Naive thymus-derived CD8-positive, alpha-beta T cell (primary cell): Measurements from ENCODE around the gene SH3RF3. TPM values are rescaled to one million over a fixed set of nuclear protein-coding genes. Genes with fewer than 3 reads are reported as not detected.

ENCODE experiments used
- ATAC-seq, 2 donors: fragments of 150-1000 bp; cut with Tn5 transposase in 1 of 2; sonication (Bioruptor Pico), chemical (Tn5 transposase) in 1 of 2; 1 replicate in 1 of 2; 2 replicates in 1 of 2; pipeline ENCODE4 v1.10.0; 2021; ENCODE audit warnings: mild to moderate bottlenecking in 2 of 2, moderate library complexity in 2 of 2
- POLR2A ChIA-PET: fragments of 350-600 bp; sonication (Branson Sonifier 250); formaldehyde crosslinking; loops from one replicate; lab custom pipeline; 2021; ENCODE audit warnings: antibody characterized with exemption; lab: Charles Lee
- DNase-seq, 10 donors: peaks; one replicate each; pipeline versions ENCODE4 v3.0.0 to v3.0.0-alpha.2; 2020 to 2022
- H3K27ac Mint-ChIP-seq, 10 donors: one replicate each; pipeline ENCODE4 v1.8.0; 2020 to 2022; ENCODE audit warnings: mild to moderate bottlenecking in 10 of 10, mixed read lengths in 10 of 10, moderate library complexity in 4 of 10, inconsistent platforms in 1 of 10
- H3K27me3 Mint-ChIP-seq, 5 donors: one replicate each; pipeline ENCODE4 v1.8.0; 2021 to 2022; ENCODE audit warnings: mixed read lengths in 5 of 5
- H3K36me3 Mint-ChIP-seq, 3 donors: one replicate each; pipeline ENCODE4 v1.8.0; 2020 to 2022; ENCODE audit warnings: mixed read lengths in 3 of 3, mild to moderate bottlenecking in 2 of 3, inconsistent platforms in 1 of 3
- H3K4me1 Mint-ChIP-seq, 4 donors: one replicate each; pipeline ENCODE4 v1.8.0; 2021 to 2022; ENCODE audit warnings: mixed read lengths in 4 of 4
- H3K4me3 Mint-ChIP-seq, 10 donors: one replicate each; pipeline ENCODE4 v1.8.0; 2020 to 2022; ENCODE audit warnings: mild to moderate bottlenecking in 10 of 10, mixed read lengths in 10 of 10, moderate library complexity in 6 of 10, inconsistent platforms in 1 of 10
- H3K9me3 Mint-ChIP-seq, 9 donors: one replicate each; pipeline ENCODE4 v1.8.0; 2020 to 2022; ENCODE audit warnings: mixed read lengths in 9 of 9, mild to moderate bottlenecking in 3 of 9, inconsistent platforms in 1 of 9, moderate library complexity in 1 of 9
- polyA plus RNA-seq, 3 donors: library from polyadenylated mRNA; unstranded; fragments of 300-500 nt; fragmentation: Illumina TruSeq; gene quantifications; one replicate each; pipeline ENCODE4 v1.2.3, GENCODE V29; 2021
- total RNA-seq, 8 experiments: library from RNA in 2 of 8; stranded (reverse) in 2 of 8; gene quantifications; one replicate each; pipeline ENCODE4 v1.2.3 and lab custom pipeline; 2021 to 2026

SH3RF3 gene
- total RNA-seq (10 to 100 TPM; 14.9 to 15.1 TPM), polyA plus RNA-seq (1 to 10 TPM in 2 of 3 donors, under 1 TPM in 1; 0.39 to 4.4 (median 1.4) TPM), total RNA-seq (lab: John Stamatoyannopoulos, UW) (3.1 to 19.8 (median 14.5) reads per million in 6 experiments)

DNA sequence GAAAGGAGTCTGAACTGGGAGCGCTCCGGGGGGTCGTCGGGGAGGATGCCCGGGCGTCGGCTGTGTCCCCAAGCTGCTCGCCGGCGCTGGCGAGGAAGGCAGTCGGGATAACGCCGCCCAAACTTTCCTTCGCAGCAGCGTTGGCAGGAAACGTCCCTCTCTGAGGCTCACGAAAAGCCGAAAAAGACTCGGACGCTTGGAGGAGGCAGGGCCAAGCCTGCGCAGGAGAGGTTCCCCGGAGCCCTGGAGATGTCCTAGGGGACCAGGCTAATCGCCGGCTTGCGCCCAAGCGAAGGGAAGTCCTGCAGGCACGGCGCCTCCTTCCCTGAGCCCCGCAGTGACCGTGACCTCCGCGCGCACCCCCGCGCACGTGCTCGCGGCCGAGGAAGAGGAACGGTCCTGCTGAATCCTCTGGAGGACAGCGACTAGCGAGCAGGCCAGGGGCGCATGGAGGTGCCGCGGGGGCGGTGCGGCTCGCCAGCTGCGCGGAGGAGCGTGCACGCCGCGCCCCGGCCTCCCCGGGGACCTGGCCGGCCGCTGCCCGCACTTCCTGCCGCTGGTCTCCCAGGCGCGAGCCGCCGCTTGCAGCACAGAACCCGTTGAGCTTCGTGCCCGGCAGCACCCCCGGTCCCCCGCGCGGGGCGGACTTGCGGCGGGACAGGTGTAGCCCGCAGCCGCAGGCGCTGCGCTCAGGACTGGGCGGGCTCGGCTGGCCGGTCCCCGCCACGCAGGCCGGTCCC lies at the start of gene SH3RF3:
Gene SH3RF3, plus strand, starts transcription at position 590 of the 740 bp plus-strand sequence.
- H3K27ac Mint-ChIP-seq, result peak within 1 kb of the TSS; percentile 79 to 96 (median 87)
- H3K36me3 Mint-ChIP-seq, result no peaks in the 10 kb centered on the region
- peaks cover 27 to 58% (median 51%) of the 10 kb centered on the region in 4 donors for H3K4me1 Mint-ChIP-seq
- DNase-seq, result peak in 6 of 10 donors; percentile 18 to 44 (median 31)
- H3K27me3 Mint-ChIP-seq, result peaks cover 0 to 18% (median 0%) of the 10 kb centered on the region in 5 donors
- peak within 1 kb of the TSS; percentile 85 to 98 (median 96) for H3K4me3 Mint-ChIP-seq
- H3K9me3 Mint-ChIP-seq, result no peaks in the 10 kb centered on the region
- POLR2A ChIA-PET, result interaction anchor here (1.4 to 4.1 kb wide), 7 partner anchors 26 to 382 kb away, joined by 3 to 46 read pairs (median 4); no protein-coding TSS in a partner anchor
- peak; percentile 27 to 34 for ATAC-seq

DNA sequence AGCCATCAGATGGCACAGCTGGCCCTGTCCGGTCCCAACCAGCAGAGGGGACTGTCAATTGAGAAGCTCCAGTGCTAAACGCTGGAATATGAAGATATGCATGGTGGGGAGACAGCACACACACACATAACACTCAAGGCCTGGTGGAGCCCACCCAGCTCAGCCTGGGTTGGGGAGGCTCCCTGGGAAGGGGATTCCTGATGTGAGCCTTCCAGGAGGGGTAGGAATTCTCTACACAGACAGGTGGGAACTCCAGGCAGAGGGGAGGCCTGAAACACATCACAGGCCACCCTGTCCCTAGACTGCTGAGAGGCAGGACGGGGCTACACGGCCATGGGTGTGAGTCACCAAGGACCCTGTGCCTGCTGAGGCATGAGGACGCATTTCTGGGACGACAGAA lies 49.4 kb upstream of the SH3RF3 start:
- Mint-ChIP-seq H3K4me3 (no peak overlapping the region), H3K4me1 (peaks cover 7 to 19% (median 10%) of the 10 kb centered on the region in 4 donors), H3K27ac (peak overlapping the region in 3 of 10 donors; percentile 6 to 92 (median 24)), H3K9me3 (no peaks in the 10 kb centered on the region), H3K27me3 (no peaks in the 10 kb centered on the region), H3K36me3 (no peaks in the 10 kb centered on the region)
- DNase-seq (no peak), ATAC-seq (no peak)
- POLR2A ChIA-PET, result interaction anchor here (1.8 kb wide), 1 partner anchor 48 kb away, joined by 11 read pairs; no protein-coding TSS in a partner anchor

DNA sequence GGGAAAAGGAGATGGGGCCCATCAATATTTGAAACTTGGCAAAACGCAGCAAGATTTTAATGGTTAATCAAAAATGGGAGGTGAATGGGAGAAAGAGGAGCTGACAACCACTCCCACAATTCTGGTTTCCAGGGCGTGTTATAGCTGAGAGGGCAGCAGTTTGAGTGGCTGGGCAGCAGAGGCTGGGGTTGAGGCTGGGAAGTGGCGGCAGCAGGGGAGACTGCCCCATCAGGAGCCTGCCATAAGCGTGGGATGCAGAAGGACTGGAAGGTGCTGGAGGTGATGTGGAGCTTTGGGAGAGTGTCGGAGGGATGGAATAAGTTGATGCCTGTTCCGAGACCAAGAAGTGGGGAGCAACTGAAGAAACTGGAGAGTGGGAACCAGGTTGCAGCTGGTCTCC lies 48.9 kb upstream of the SH3RF3 start:
- no peak overlapping the region for H3K4me3 Mint-ChIP-seq
- POLR2A ChIA-PET, result interaction anchor here (1.8 kb wide), 1 partner anchor 48 kb away, joined by 11 read pairs; no protein-coding TSS in a partner anchor
- H3K36me3 Mint-ChIP-seq, result no peaks in the 10 kb centered on the region
- no peaks in the 10 kb centered on the region for H3K27me3 Mint-ChIP-seq
- no peaks in the 10 kb centered on the region for H3K9me3 Mint-ChIP-seq
- H3K27ac Mint-ChIP-seq, result peak overlapping the region in 3 of 10 donors; percentile 24 to 92 (median 33)
- peaks cover 7 to 19% (median 10%) of the 10 kb centered on the region in 4 donors for H3K4me1 Mint-ChIP-seq
- ATAC-seq (no peak), DNase-seq (no peak)

DNA sequence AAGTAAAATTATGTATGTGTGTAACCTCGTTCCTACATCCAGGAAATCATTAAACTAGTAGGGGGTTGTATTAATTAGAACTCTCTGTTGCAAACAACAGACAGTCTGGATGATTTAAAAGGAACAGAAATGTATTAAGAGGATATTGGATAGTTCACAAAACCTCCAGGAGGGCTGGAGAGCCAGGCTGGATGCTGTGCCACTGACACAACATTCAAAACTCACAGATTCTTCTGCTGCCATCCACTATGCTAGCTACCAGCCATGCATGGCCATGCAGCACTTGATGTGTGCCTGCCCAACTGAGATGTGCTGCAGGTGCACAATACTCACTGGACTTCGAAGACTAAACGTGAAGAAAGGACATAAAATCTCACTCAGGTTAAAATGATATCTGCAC lies 48.2 kb upstream of the SH3RF3 start:
- ATAC-seq (no peak), DNase-seq (no peak)
- POLR2A ChIA-PET, result no interaction called here
- Mint-ChIP-seq H3K4me1 (peaks cover 6 to 19% (median 9%) of the 10 kb centered on the region in 4 donors), H3K27me3 (no peaks in the 10 kb centered on the region), H3K4me3 (peak overlapping the region in 1 of 10 donors; percentile 45), H3K27ac (peak overlapping the region in 2 of 10 donors; percentile 67 to 78), H3K36me3 (no peaks in the 10 kb centered on the region), H3K9me3 (no peaks in the 10 kb centered on the region)

DNA sequence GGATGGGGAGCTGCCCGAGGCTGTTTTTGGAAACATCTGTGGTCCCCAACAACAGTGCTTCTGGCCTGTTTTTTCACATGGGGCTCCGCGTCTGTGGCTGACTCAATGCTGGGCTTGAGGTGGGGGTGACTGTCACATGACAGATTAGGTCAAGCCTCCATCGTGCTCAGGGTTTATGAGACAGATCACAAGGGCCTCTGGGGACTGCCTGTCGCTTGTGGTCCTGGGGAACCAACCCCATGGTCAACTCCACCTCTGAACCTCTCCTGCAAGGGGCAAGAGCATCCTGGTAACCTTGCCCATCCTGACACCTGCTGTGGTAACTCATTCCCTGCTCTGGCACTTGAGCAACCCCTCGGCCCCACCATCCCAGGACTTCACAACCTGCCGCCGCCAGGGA lies 47.6 kb upstream of the SH3RF3 start:
- Mint-ChIP-seq H3K27me3 (no peaks in the 10 kb centered on the region), H3K27ac (peak overlapping the region in 1 of 10 donors; percentile 85), H3K36me3 (no peaks in the 10 kb centered on the region), H3K4me1 (peaks cover 3 to 21% (median 9%) of the 10 kb centered on the region in 4 donors), H3K9me3 (peaks cover 0 to 2% (median 0%) of the 10 kb centered on the region in 9 donors), H3K4me3 (no peak overlapping the region)
- DNase-seq (no peak), ATAC-seq (no peak)
- POLR2A ChIA-PET, result no interaction called here

GRCh38 chr2:109083771-109084170 lies 45.2 kb upstream of the SH3RF3 start:
- peaks cover 0 to 2% (median 0%) of the 10 kb centered on the region in 9 donors for H3K9me3 Mint-ChIP-seq
- no peak for DNase-seq
- peaks cover 3 to 30% (median 17%) of the 10 kb centered on the region in 4 donors for H3K4me1 Mint-ChIP-seq
- H3K36me3 Mint-ChIP-seq, result no peaks in the 10 kb centered on the region
- no peaks in the 10 kb centered on the region for H3K27me3 Mint-ChIP-seq
- no peak overlapping the region for H3K4me3 Mint-ChIP-seq
- no peak for ATAC-seq
- peak overlapping the region in 3 of 10 donors; percentile 10 to 66 (median 14) for H3K27ac Mint-ChIP-seq
- POLR2A ChIA-PET, result interaction anchor here (0.8 kb wide), 1 partner anchor 38 kb away, joined by 3 read pairs; no protein-coding TSS in a partner anchor

- H3K27ac Mint-ChIP-seq, result peak overlapping the region in 1 of 10 donors; percentile 66
- DNase-seq (no peak), ATAC-seq (no peak)
- no peak overlapping the region for H3K4me3 Mint-ChIP-seq
- H3K36me3 Mint-ChIP-seq, result no peaks in the 10 kb centered on the region
- H3K4me1 Mint-ChIP-seq, result peaks cover 5 to 30% (median 17%) of the 10 kb centered on the region in 4 donors
- POLR2A ChIA-PET, result interaction anchor here (0.8 kb wide), 1 partner anchor 39 kb away, joined by 3 read pairs; no protein-coding TSS in a partner anchor
- H3K27me3 Mint-ChIP-seq, result no peaks in the 10 kb centered on the region
- peaks cover 0 to 4% (median 0%) of the 10 kb centered on the region in 9 donors for H3K9me3 Mint-ChIP-seq
Observed at GRCh38 chr2:109084341-109084740, 44.7 kb upstream of the SH3RF3 start.

GRCh38 chr2:109085912-109086742 lies 42.9 kb upstream of the SH3RF3 start:
- Mint-ChIP-seq H3K27me3 (no peaks in the 10 kb centered on the region), H3K9me3 (peaks cover 0 to 4% (median 0%) of the 10 kb centered on the region in 9 donors), H3K4me3 (no peak overlapping the region), H3K36me3 (peaks cover 0 to 3% (median 0%) of the 10 kb centered on the region in 3 donors), H3K4me1 (peaks cover 2 to 24% (median 12%) of the 10 kb centered on the region in 4 donors), H3K27ac (no peak overlapping the region)
- no peak for ATAC-seq
- DNase-seq, result no peak
- POLR2A ChIA-PET, result no interaction called here

DNA sequence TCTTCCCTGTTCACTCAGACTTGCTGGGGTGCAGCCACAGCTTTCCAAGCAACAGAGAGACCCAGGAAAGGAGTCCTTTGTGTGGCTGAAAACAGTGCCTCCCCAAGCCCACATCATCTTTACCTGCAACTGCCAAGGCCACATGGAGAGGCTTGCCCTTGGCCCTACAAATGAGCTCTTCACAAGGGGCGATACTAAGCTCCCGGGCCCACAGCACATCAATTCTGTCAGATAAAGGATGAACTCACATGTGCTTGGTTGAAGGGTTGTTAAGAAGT lies 42.3 kb upstream of the SH3RF3 start:
- Mint-ChIP-seq H3K27me3 (no peaks in the 10 kb centered on the region), H3K4me3 (no peak overlapping the region), H3K27ac (no peak overlapping the region), H3K36me3 (peaks cover 0 to 3% (median 0%) of the 10 kb centered on the region in 3 donors), H3K9me3 (peaks cover 0 to 4% (median 0%) of the 10 kb centered on the region in 9 donors), H3K4me1 (peaks cover 2 to 21% (median 12%) of the 10 kb centered on the region in 4 donors)
- ATAC-seq (no peak), DNase-seq (no peak)
- POLR2A ChIA-PET, result no interaction called here

DNA sequence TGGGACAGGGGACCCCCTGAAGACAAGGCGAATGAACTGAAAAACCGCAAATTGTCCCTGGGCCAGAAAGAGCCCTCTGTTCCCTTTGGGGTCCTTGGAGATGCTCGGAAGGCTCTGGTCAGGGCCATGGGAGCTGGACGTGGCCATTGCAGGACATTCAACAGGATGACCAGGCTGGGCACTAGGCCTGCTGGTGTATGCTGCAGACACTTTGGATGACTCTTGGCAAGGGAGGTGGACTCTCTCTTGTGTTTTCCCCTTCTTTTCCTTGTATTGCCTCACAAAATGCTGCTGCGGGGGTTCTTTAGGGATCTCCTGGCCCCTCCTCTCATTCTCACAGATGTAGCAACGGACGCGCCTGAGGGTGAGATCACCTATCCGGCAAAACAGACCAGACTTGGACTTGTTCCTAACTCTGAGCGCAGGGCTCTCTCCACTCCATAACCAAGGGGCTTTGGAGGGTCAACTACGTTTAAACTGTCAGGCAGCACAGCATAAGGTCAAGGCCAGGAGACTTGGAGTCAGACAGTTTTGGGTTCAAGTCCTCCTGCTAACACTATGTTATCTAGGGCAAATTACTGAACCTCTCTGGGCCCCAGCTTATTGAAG lies 41.8 kb upstream of the SH3RF3 start:
- Mint-ChIP-seq H3K27me3 (no peaks in the 10 kb centered on the region), H3K4me3 (no peak overlapping the region), H3K36me3 (peaks cover 0 to 4% (median 0%) of the 10 kb centered on the region in 3 donors), H3K4me1 (peaks cover 2 to 19% (median 13%) of the 10 kb centered on the region in 4 donors), H3K9me3 (peaks cover 0 to 5% (median 0%) of the 10 kb centered on the region in 9 donors), H3K27ac (peak overlapping the region in 2 of 10 donors; percentile 65 to 66)
- POLR2A ChIA-PET, result no interaction called here
- ATAC-seq (no peak), DNase-seq (no peak)

DNA sequence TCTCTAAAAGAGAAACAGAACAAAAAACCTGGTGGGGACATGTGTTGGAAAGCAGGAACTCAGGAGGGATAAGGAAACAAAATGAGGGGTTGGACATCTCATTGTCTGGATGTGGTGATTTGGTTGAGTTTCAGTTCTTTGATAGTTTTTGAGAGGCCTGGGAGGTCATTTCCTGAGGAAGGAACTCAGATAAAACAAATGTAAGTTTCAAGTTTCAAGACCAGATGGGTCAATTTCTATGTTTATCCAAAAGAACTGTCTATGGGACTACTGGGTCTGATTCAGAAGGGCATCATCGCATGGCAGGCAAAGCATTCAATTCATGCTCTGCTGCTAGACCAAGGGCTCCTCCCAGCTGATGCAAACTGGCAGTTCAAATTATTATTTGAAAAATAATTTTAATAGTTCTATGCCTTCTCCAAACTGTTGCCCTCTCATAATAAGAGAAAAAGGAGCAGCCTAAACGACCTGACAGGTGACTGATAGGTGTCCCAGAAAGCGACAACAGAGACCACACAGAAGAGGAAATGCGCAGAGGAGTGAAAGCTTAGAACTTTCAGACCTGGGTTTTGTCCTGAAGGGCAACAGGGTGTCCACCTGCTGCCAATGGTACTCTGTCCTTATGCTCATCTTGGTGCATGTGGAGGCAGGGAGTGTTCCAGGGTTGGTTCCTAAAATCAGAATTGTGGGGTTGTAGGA lies 39.3 kb upstream of the SH3RF3 start:
- no peak for ATAC-seq
- POLR2A ChIA-PET, result interaction anchor here (0.8 kb wide), 1 partner anchor 17 kb away, joined by 4 read pairs; no protein-coding TSS in a partner anchor
- Mint-ChIP-seq H3K36me3 (peaks cover 0 to 19% (median 10%) of the 10 kb centered on the region in 3 donors), H3K27me3 (no peaks in the 10 kb centered on the region), H3K4me1 (peaks cover 2 to 14% (median 10%) of the 10 kb centered on the region in 4 donors), H3K4me3 (no peak overlapping the region), H3K9me3 (peaks cover 0 to 27% (median 9%) of the 10 kb centered on the region in 9 donors), H3K27ac (peak overlapping the region in 1 of 10 donors; percentile 27)
- no peak for DNase-seq
